Brain microvascular endothelial cell (primary cell): ENCODE results near the gene MAB21L3.

Experiments
- DNase-seq: peaks from one replicate; pipeline ENCODE4 v3.0.0-alpha.2; 2020
- H3K27ac ChIP-seq: fragments of 250-450 bp; sonication (Bioruptor Pico); 2 replicates; pipeline ENCODE4 v1.5.1; 2020; ENCODE audit warnings: mild to moderate bottlenecking, moderate library complexity
- H3K27me3 ChIP-seq: fragments of 250-450 bp; sonication (Bioruptor Pico); replicated peaks from 2 replicates; pipeline ENCODE4 v1.5.1; 2020; ENCODE audit warnings: mild to moderate bottlenecking
- H3K36me3 ChIP-seq: fragments of 250-450 bp; sonication (Bioruptor Pico); replicated peaks from 2 replicates; pipeline ENCODE4 v1.5.1; 2020; ENCODE audit warnings: mild to moderate bottlenecking
- H3K4me3 ChIP-seq: 2 replicates; pipeline ENCODE4 v1.5.1; 2011; ENCODE audit warnings: low read depth, mild to moderate bottlenecking, control low read depth, low read length, moderate library complexity
- CTCF ChIP-seq: IDR thresholded peaks from 2 replicates; pipeline ENCODE4 v1.5.1; 2011; ENCODE audit warnings: low read depth, mild to moderate bottlenecking, moderate library complexity, low read length, control low read depth, inconsistent platforms; ENCODE audit errors: missing control alignments
- in situ Hi-C: cut with HindIII; loops from 2 replicates; pipeline ENCODE4 v1.10.0; 2017; ENCODE audit warnings: low sequenced_read_pairs, low pct_ligation_motif_present

The MAB21L3 gene

GRCh38 chr1:116175611-116176010 is 64.4 kb downstream of the MAB21L3 start:
- no peaks in the 10 kb centered on the region for H3K36me3 ChIP-seq
- in situ Hi-C loops, result no loop called here

GRCh38 chr1:116176306-116176789 is 65.1 kb downstream of the MAB21L3 start:
- DNase-seq, result no peak
- Histone ChIP-seq H3K36me3 (no peaks in the 10 kb centered on the region), H3K27ac (no peak overlapping the region), H3K4me3 (no peak overlapping the region), H3K27me3 (peaks cover 3% of the 10 kb centered on the region)
- no peak for TF ChIP-seq CTCF
- in situ Hi-C loops, result no loop called here

More at GRCh38 chr1:116175611-116176010, 64.4 kb downstream of the MAB21L3 start:
- no peak for TF ChIP-seq CTCF
- Histone ChIP-seq H3K27me3 (peaks cover 3% of the 10 kb centered on the region), H3K27ac (no peak overlapping the region), H3K4me3 (no peak overlapping the region)
- DNase-seq, result no peak

GRCh38 chr1:116177861-116178260 is 66.7 kb downstream of the MAB21L3 start:
- Histone ChIP-seq H3K4me3 (no peak overlapping the region), H3K27ac (no peak overlapping the region), H3K27me3 (peaks cover 2% of the 10 kb centered on the region), H3K36me3 (no peaks in the 10 kb centered on the region)
- no peak for DNase-seq
- TF ChIP-seq CTCF, result no peak
- in situ Hi-C loops, result no loop called here

- no peak for TF ChIP-seq CTCF
- Histone ChIP-seq H3K27me3 (no peaks in the 10 kb centered on the region), H3K36me3 (no peaks in the 10 kb centered on the region), H3K4me3 (no peak overlapping the region), H3K27ac (no peak overlapping the region)
- DNase-seq, result no peak
- in situ Hi-C loops, result no loop called here
These were observed 67.6 kb downstream of the MAB21L3 start for GRCh38 chr1:116178837-116179236.

- Histone ChIP-seq H3K27ac (no peak overlapping the region), H3K27me3 (no peaks in the 10 kb centered on the region), H3K36me3 (no peaks in the 10 kb centered on the region), H3K4me3 (no peak overlapping the region)
- DNase-seq, result no peak
- no peak for TF ChIP-seq CTCF
- in situ Hi-C loops, result no loop called here
These were observed 68.2 kb downstream of the MAB21L3 start for GRCh38 chr1:116179419-116179818.

- TF ChIP-seq CTCF, result no peak
- H3K4me3 ChIP-seq, result no peak overlapping the region
- H3K36me3 ChIP-seq, result no peaks in the 10 kb centered on the region
- no peaks in the 10 kb centered on the region for H3K27me3 ChIP-seq
- no peak for DNase-seq
- H3K27ac ChIP-seq, result no peak overlapping the region
- in situ Hi-C loops, result no loop called here
These were observed 68.8 kb downstream of the MAB21L3 start for GRCh38 chr1:116179964-116180363.
